Measurements from ENCODE around the gene NFILZ.

GRCh38 chr19:8596168-8596567, 34.3 kb upstream of the NFILZ start:
- TF ChIP-seq CTCF (IDR thresholded peaks at IDR 0.05) (no peak), POLR2A (IDR thresholded peaks at IDR 0.05) (no peak)

Data from esophagus squamous epithelium (tissue), 4 donors.